ENCODE results near the gene KIF1A. TPM values are rescaled to one million over a fixed set of nuclear protein-coding genes. Genes with fewer than 3 reads are reported as not detected.
"Not testable (repeated sequence)": the region's sequence is repeated elsewhere in the genome, so short reads cannot be mapped to it uniquely, and the experiment has no call there.

The KIF1A gene
- polyA plus RNA-seq, 1 donor (not counting 4 experiments of a cell fraction or from before 2014, with no cell fraction given) = not detected

DNA sequence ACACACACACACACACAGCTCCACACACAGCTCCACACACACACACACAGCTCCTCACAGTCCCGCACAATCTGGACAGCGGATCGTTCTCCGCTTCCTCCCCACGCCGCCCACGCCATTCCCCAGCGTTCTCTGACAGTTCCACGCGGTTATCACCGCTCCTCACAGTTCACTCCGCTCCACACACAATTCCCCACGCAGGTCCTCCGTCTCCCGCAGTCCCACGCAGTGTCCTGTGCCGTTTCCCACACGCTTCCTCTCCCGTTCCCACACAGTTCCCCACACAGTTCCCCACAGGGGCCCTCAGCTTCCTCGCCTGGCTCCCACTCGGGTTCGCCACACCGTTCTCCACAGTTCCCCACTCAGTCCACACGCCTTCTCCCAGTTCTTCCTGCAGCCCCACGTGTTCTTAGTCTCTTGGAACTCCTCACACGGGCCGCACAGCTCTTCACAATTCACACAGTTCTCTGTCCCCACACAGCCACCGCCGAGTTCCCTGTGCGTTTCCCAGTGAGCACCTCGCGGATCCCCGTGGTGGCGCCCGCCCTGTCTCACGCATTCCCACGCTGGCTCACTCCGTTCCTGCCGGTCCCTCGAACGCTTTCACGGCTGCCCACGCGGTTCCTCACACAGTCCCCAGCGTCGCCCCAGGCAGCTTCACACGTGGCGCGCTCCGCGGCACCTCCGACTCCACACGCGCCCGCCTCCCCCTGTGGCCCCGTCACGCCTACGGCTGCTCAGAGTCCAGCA is 38.4 kb downstream of the KIF1A start:
- DNase-seq (ENCODE audit: low read depth, low spot score) (no peak), FAIRE-seq (no peak)
- Histone ChIP-seq H3K9me1 (ENCODE audit: control insufficient read depth, extremely low read depth, insufficient read depth, low read length) (no peaks in the 10 kb centered on the region), H3K27me3 (ENCODE audit: control insufficient read depth, extremely low read depth, insufficient read depth, low read length) (peaks cover 11% of the 10 kb centered on the region), H3K9me3 (ENCODE audit: control insufficient read depth, low read depth, low read length) (peaks cover 3% of the 10 kb centered on the region), H3K4me1 (ENCODE audit: control insufficient read depth, extremely low read depth, insufficient read depth, low read length) (no peaks in the 10 kb centered on the region), H3K4me2 (ENCODE audit: control insufficient read depth, extremely low read depth, insufficient read depth, low read depth, low read length) (no peak overlapping the region), H3K4me3 (ENCODE audit: control insufficient read depth in 2 of 3, extremely low read depth in 1 of 3, insufficient read depth in 2 of 3, low read depth in 1 of 3, low read length in 3 of 3) (no peak overlapping the region), H3K36me3 (ENCODE audit: control insufficient read depth in 2 of 2, extremely low read depth in 1 of 2, insufficient read depth in 2 of 2, low read length in 2 of 2) (no peaks in the 10 kb centered on the region), H3K9ac (ENCODE audit: control insufficient read depth, extremely low read depth, insufficient read depth, low read length) (no peak overlapping the region), H4K20me1 (ENCODE audit: control insufficient read depth, extremely low read depth, insufficient read depth, low read length) (no peaks in the 10 kb centered on the region), H3K79me2 (ENCODE audit: control insufficient read depth, insufficient read depth, low read length) (no peaks in the 10 kb centered on the region), H3K27ac (ENCODE audit: control insufficient read depth, insufficient read depth, low read length) (no peak overlapping the region), H2AFZ (ENCODE audit: control insufficient read depth, low read length) (no peak overlapping the region)
- no peak for TF ChIP-seq EZH2 (IDR thresholded peaks at IDR 0.05; ENCODE audit: low read length)
- TF ChIP-seq, protein P1, sequence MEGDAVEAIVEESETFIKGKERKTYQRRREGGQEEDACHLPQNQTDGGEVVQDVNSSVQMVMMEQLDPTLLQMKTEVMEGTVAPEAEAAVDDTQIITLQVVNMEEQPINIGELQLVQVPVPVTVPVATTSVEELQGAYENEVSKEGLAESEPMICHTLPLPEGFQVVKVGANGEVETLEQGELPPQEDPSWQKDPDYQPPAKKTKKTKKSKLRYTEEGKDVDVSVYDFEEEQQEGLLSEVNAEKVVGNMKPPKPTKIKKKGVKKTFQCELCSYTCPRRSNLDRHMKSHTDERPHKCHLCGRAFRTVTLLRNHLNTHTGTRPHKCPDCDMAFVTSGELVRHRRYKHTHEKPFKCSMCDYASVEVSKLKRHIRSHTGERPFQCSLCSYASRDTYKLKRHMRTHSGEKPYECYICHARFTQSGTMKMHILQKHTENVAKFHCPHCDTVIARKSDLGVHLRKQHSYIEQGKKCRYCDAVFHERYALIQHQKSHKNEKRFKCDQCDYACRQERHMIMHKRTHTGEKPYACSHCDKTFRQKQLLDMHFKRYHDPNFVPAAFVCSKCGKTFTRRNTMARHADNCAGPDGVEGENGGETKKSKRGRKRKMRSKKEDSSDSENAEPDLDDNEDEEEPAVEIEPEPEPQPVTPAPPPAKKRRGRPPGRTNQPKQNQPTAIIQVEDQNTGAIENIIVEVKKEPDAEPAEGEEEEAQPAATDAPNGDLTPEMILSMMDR (optimal IDR thresholded peaks at IDR 0.05 in 1 of 3, IDR thresholded peaks at IDR 0.05 in 1 of 3, conservative IDR thresholded peaks at IDR 0.05 in 1 of 3; ENCODE audit: extremely low read depth in 1 of 3, insufficient read depth in 2 of 3, low read length in 3 of 3) = no peak
- dilution Hi-C loops (cut with MboI; ENCODE audit: extremely low pct_ligation_motif_present, low sequenced_read_pairs) = no loop called here

DNA sequence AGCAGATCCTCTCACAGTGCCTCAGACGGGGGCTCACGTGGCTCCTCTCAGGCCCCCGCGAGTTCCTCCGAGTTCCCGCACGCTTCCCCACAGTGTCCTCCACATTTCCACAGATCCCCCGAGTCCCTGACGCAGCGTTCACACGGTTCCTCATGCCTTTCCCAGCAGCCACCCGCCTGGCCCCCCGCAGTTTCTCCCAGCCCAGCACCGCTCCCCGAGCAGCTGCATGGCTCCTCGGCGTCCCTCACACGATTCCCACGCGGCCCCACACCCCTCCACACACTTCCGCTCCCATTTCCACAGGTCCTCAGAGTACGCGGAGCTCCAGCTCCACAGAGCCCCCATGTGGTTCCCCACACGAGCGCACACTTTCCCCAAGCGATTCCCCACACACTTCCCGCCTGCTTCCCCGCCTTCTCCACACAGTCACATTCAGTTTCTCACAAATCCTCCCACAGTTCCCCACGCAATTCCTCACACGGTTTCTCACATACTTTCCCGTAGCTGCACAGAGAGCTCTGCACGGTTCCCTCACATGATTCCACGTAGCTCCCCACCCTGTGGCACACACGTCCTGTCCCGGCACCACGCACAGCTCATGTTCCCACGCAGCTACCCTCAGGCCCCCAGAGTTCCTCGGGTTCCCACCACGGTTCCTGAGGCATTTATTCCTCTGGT is 39.9 kb downstream of the KIF1A start:
- Histone ChIP-seq H3K27me3 (ENCODE audit: control insufficient read depth, extremely low read depth, insufficient read depth, low read length) (peaks cover 11% of the 10 kb centered on the region), H3K4me1 (ENCODE audit: control insufficient read depth, extremely low read depth, insufficient read depth, low read length) (no peaks in the 10 kb centered on the region), H3K4me3 (ENCODE audit: control insufficient read depth in 2 of 3, extremely low read depth in 1 of 3, insufficient read depth in 2 of 3, low read depth in 1 of 3, low read length in 3 of 3) (no peak overlapping the region), H3K9me3 (ENCODE audit: control insufficient read depth, low read depth, low read length) (peaks cover 3% of the 10 kb centered on the region), H3K9me1 (ENCODE audit: control insufficient read depth, extremely low read depth, insufficient read depth, low read length) (no peaks in the 10 kb centered on the region), H3K27ac (ENCODE audit: control insufficient read depth, insufficient read depth, low read length) (no peak overlapping the region), H3K4me2 (ENCODE audit: control insufficient read depth, extremely low read depth, insufficient read depth, low read depth, low read length) (no peak overlapping the region), H3K9ac (ENCODE audit: control insufficient read depth, extremely low read depth, insufficient read depth, low read length) (no peak overlapping the region), H3K79me2 (ENCODE audit: control insufficient read depth, insufficient read depth, low read length) (no peaks in the 10 kb centered on the region), H2AFZ (ENCODE audit: control insufficient read depth, low read length) (no peak overlapping the region), H4K20me1 (ENCODE audit: control insufficient read depth, extremely low read depth, insufficient read depth, low read length) (no peaks in the 10 kb centered on the region), H3K36me3 (ENCODE audit: control insufficient read depth in 2 of 2, extremely low read depth in 1 of 2, insufficient read depth in 2 of 2, low read length in 2 of 2) (no peaks in the 10 kb centered on the region)
- no peak for DNase-seq (ENCODE audit: low read depth, low spot score)
- dilution Hi-C loops (cut with MboI; ENCODE audit: extremely low pct_ligation_motif_present, low sequenced_read_pairs) = no loop called here
- FAIRE-seq = no peak
- no peak for TF ChIP-seq EZH2 (IDR thresholded peaks at IDR 0.05; ENCODE audit: low read length)
- TF ChIP-seq, protein P1 (optimal IDR thresholded peaks at IDR 0.05 in 1 of 3, IDR thresholded peaks at IDR 0.05 in 1 of 3, conservative IDR thresholded peaks at IDR 0.05 in 1 of 3; ENCODE audit: extremely low read depth in 1 of 3, insufficient read depth in 2 of 3, low read length in 3 of 3) = no peak

DNA sequence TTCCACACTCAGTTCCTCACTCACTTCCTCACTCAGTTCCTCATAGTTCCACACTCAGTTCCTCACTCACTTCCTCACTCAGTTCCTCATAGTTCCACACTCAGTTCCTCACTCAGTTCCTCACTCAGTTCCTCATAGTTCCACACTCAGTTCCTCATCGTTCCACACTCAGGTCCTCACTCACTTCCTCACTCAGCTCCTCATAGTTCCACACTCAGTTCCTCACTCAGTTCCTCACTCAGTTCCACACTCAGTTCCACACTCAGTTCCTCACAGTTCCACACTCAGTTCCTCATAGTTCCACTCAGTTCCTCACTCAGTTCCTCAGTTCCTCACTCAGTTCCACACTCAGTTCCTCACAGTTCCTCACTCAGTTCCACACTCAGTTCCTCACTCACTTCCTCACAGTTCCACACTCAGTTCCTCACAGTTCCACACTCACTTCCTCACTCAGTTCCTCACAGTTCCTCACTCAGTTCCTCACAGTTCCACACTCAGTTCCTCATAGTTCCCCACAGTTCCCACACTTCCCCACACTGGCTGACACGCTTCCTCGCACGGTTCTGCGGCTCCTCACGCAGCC is 40.7 kb downstream of the KIF1A start:
- H3K27me3 ChIP-seq (ENCODE audit: control insufficient read depth, extremely low read depth, insufficient read depth, low read length) = peaks cover 11% of the 10 kb centered on the region
- H3K36me3 ChIP-seq (ENCODE audit: control insufficient read depth in 2 of 2, extremely low read depth in 1 of 2, insufficient read depth in 2 of 2, low read length in 2 of 2); H3K79me2 ChIP-seq (ENCODE audit: control insufficient read depth, insufficient read depth, low read length); H3K9ac ChIP-seq (ENCODE audit: control insufficient read depth, extremely low read depth, insufficient read depth, low read length); H4K20me1 ChIP-seq (ENCODE audit: control insufficient read depth, extremely low read depth, insufficient read depth, low read length); H3K27ac ChIP-seq (ENCODE audit: control insufficient read depth, insufficient read depth, low read length); DNase-seq (ENCODE audit: low read depth, low spot score); H3K4me3 ChIP-seq (ENCODE audit: control insufficient read depth in 2 of 3, extremely low read depth in 1 of 3, insufficient read depth in 2 of 3, low read depth in 1 of 3, low read length in 3 of 3); H2AFZ ChIP-seq (ENCODE audit: control insufficient read depth, low read length); H3K9me3 ChIP-seq (ENCODE audit: control insufficient read depth, low read depth, low read length); H3K4me1 ChIP-seq (ENCODE audit: control insufficient read depth, extremely low read depth, insufficient read depth, low read length); H3K9me1 ChIP-seq (ENCODE audit: control insufficient read depth, extremely low read depth, insufficient read depth, low read length); H3K4me2 ChIP-seq (ENCODE audit: control insufficient read depth, extremely low read depth, insufficient read depth, low read depth, low read length); FAIRE-seq; dilution Hi-C loops (cut with MboI; ENCODE audit: extremely low pct_ligation_motif_present, low sequenced_read_pairs): not testable (repeated sequence)
